Measurements from ENCODE around the gene RCAN3. TPM values are rescaled to one million over a fixed set of nuclear protein-coding genes. Genes with fewer than 3 reads are reported as not detected.

The RCAN3 gene
- total RNA-seq, 1 donor from 2014 or later = 4.9 TPM

DNA sequence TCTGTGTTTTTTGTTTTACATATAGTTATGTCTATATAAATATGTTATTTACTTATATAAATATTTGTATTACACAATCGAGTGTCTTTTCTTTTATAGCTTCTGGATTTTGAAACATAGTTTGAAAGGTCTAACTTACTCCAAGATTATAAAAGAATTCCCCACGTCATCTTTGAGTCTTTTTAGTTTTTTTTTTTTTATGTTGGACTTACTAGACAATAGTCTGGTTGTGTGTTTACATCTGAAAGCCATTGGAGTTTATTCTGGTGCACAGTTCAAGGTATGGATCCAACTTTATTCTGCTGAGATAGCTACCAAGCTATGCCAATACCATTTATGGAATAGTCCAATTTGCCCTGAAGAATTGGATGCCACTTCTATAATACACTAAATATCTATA lies 26.1 kb upstream of the RCAN3 start:
- no peaks in the 10 kb centered on the region for H3K9me3 ChIP-seq (replicated peaks)
- no peak for DNase-seq
- H3K36me3 ChIP-seq = no peaks in the 10 kb centered on the region
- no peak overlapping the region for H3K4me3 ChIP-seq
- no peaks in the 10 kb centered on the region for H3K27me3 ChIP-seq (ENCODE audit: low read depth)
- TF ChIP-seq, protein P1, sequence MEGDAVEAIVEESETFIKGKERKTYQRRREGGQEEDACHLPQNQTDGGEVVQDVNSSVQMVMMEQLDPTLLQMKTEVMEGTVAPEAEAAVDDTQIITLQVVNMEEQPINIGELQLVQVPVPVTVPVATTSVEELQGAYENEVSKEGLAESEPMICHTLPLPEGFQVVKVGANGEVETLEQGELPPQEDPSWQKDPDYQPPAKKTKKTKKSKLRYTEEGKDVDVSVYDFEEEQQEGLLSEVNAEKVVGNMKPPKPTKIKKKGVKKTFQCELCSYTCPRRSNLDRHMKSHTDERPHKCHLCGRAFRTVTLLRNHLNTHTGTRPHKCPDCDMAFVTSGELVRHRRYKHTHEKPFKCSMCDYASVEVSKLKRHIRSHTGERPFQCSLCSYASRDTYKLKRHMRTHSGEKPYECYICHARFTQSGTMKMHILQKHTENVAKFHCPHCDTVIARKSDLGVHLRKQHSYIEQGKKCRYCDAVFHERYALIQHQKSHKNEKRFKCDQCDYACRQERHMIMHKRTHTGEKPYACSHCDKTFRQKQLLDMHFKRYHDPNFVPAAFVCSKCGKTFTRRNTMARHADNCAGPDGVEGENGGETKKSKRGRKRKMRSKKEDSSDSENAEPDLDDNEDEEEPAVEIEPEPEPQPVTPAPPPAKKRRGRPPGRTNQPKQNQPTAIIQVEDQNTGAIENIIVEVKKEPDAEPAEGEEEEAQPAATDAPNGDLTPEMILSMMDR (IDR thresholded peaks at IDR 0.05; ENCODE audit: borderline replicate concordance) = no peak
- H3K27ac ChIP-seq (replicated peaks) = no peak overlapping the region
- intact Hi-C loops (cut with micrococcal nuclease) = no loop called here
- no peaks in the 10 kb centered on the region for H3K4me1 ChIP-seq

DNA sequence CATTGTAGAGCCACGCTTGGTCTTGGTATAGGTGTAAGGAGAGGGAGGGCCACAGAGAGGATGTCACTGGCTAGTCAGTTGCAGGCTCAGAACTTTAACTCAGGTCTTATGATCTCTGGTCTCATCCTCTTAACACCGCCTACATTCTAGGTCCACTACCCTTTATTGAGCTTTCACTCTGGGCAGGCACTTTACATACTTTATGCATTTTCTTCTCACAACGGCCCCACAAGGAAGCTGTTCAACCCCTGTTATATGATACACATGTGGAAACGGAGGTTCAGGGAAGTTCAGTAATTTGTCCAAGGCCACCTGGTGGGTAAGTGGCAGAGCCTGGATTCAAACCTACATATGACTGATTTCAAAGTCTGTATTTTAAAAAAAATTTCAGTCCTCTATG lies 25.3 kb upstream of the RCAN3 start:
- Histone ChIP-seq H3K27me3 (ENCODE audit: low read depth) (no peaks in the 10 kb centered on the region), H3K4me1 (no peaks in the 10 kb centered on the region), H3K4me3 (no peak overlapping the region), H3K9me3 (replicated peaks) (no peaks in the 10 kb centered on the region), H3K27ac (replicated peaks) (no peak overlapping the region), H3K36me3 (no peaks in the 10 kb centered on the region)
- TF ChIP-seq, protein P1 (IDR thresholded peaks at IDR 0.05; ENCODE audit: borderline replicate concordance) = no peak
- intact Hi-C loops (cut with micrococcal nuclease) = no loop called here
- no peak for DNase-seq

DNA sequence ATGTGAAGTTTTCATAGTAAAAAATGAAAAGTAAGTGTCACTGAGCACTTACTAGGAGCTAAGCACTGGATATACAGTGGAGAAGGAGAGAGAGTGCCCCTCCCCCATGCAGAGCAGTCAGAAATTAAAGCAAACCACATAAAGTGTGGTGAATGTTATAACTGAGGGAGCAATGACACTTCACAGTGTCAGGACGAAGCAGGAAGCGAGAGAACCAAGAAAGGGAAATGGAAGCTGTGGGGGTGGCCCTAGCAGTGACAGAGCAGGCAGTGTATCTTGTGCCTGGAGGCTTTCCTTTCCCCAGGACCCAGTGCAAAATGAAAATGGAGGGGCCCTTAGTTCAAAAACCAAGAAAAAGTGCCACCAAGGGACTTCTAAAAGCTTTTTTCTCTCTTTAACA lies 21.5 kb upstream of the RCAN3 start:
- no peak for DNase-seq
- H3K4me1 ChIP-seq = no peaks in the 10 kb centered on the region

DNA sequence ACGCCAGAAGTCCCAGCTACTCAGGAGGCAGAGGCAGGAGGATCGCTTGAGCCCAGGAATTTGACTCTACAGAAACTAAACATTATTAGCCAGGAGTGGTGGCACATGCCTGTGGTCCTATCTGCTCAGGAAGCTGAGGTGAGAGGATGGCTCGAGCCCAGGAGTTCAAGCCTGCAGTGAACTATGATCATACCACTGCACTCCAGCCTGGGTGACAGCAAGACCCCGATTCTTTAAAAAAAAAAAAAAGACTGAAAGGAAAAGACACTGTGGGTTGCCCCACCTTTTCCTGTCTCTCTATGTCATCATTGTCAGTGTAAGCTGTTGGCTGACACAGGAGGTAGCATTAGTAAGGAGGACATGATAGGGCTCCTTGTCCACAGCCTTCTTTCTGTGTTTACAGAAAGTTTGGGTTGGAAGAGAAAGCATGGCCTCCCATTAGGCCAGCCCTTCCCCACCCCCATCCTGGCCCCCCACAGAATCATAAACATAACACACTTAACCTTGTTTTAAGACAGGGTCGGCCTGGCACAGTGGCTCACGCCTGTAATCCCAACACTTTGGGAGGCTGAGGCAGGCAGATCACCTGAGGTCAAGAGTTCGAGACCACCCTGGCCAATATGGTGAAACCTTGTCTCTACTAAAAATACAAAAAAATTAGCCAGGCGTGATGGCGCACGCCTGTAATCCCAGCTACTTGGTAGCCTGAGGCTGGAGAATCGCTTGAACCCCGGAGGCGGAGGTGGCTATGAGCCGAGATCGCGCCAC lies 20.6 kb upstream of the RCAN3 start:
- TF ChIP-seq, protein P1 (IDR thresholded peaks at IDR 0.05; ENCODE audit: borderline replicate concordance) = no peak
- intact Hi-C loops (cut with micrococcal nuclease) = no loop called here
- Histone ChIP-seq H3K4me1 (no peaks in the 10 kb centered on the region), H3K27ac (replicated peaks) (no peak overlapping the region), H3K4me3 (no peak overlapping the region), H3K36me3 (no peaks in the 10 kb centered on the region), H3K27me3 (ENCODE audit: low read depth) (no peaks in the 10 kb centered on the region), H3K9me3 (replicated peaks) (no peaks in the 10 kb centered on the region)
- DNase-seq = no peak

More for the DNA sequence above, 21.5 kb upstream of the RCAN3 start:
- Histone ChIP-seq H3K36me3 (no peaks in the 10 kb centered on the region), H3K9me3 (replicated peaks) (no peaks in the 10 kb centered on the region), H3K27me3 (ENCODE audit: low read depth) (no peaks in the 10 kb centered on the region), H3K4me3 (no peak overlapping the region), H3K27ac (replicated peaks) (no peak overlapping the region)
- intact Hi-C loops (cut with micrococcal nuclease) = no loop called here
- TF ChIP-seq, protein P1 (IDR thresholded peaks at IDR 0.05; ENCODE audit: borderline replicate concordance) = no peak

DNA sequence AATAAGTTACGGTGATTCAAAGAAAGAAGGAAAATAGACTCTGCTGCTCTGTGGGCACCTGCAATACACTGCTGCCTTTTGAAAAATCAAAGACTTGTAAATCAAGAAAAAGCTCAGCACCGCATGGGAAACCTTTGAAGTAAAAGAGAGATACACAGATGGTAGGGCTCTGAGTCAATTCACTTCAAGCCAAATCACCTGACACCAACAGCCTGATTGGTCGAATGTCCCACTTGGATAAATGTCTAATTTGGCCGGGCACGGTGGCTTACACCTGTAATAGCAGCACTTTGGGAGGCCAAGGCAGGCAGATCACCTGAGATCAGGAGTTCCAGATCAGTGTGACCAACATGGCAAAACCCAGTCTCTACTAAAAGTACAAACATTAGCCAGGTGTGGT lies 19.2 kb upstream of the RCAN3 start:
- Histone ChIP-seq H3K27ac (replicated peaks) (no peak overlapping the region), H3K36me3 (no peaks in the 10 kb centered on the region), H3K4me3 (no peak overlapping the region), H3K4me1 (no peaks in the 10 kb centered on the region), H3K9me3 (replicated peaks) (no peaks in the 10 kb centered on the region), H3K27me3 (ENCODE audit: low read depth) (no peaks in the 10 kb centered on the region)
- intact Hi-C loops (cut with micrococcal nuclease) = no loop called here
- TF ChIP-seq, protein P1 (IDR thresholded peaks at IDR 0.05; ENCODE audit: borderline replicate concordance) = no peak
- DNase-seq = no peak
